HG02610 (cell line): Measurements from ENCODE around the gene RNF39.
A peak's percentile ranks its signal among the peaks of the same experiment; 100 is the strongest.

Experiments
- ATAC-seq: cut with Tn5 transposase; IDR thresholded peaks from one replicate; pipeline ENCODE4 v1.9.1; 2021; ENCODE audit warnings: mild to moderate bottlenecking, moderate library complexity; ENCODE audit not compliant: unreplicated experiment

Gene RNF39

DNA sequence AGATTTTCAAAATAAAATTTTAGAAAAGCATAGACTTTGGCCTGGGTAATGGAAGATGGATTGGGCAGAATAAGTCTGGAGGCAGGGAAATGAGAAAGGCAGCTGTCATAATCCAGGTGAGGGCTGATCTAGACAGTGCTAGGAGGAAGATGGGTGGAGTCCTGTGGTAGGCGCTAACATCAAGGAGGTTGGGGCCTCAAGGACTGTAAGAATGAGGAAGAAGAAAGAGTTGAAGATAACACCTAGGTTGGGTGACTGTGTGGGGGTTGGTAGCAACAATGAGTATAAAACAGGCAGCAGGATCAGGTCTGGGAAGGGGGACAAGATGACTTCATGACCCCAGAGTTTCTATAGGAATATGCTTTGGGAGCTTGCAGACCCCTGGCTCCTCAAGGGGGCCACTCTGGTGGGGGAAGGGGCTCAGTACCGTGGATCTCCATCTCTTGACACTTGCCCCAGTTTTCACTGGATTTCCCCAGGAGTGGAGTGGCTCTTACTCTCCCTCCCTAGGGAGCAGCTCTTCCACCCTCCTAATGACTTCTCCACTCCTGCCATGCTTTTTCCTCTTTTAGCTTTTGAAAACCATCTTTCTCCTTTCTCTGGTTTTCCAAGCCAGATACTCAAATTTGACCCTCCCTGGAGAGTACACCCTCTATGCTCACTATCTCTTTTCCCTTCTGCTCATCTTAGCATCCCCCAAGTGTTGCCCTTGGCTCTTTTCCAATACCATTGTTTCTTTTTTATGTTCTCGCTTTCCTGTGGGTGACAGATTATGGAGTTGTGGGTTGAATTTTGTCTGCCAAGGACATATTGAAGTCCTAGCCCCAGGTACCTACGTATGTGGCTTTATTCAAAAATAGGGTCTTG lies 22.6 kb upstream of the RNF39 start:
- ATAC-seq: no peak

DNA sequence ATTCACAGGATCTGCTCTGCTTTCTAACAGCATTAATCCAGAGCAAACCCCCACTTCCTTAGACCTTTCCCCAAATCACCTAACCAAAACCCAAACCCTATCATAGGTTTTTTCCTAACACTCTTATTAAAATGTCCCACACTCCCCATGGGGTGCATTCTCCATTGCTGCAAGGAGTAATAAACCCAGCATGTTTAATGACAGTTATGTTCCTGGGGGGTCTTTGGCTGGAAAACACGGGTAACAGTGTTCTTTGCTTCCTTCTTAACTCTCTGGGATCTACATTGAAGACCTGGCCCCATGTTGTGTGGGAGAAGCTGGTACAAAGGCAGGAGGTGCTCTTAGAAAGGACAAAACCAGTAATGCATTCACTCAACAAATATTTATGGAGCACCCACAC lies 21.3 kb upstream of the RNF39 start:
- no peak for ATAC-seq

DNA sequence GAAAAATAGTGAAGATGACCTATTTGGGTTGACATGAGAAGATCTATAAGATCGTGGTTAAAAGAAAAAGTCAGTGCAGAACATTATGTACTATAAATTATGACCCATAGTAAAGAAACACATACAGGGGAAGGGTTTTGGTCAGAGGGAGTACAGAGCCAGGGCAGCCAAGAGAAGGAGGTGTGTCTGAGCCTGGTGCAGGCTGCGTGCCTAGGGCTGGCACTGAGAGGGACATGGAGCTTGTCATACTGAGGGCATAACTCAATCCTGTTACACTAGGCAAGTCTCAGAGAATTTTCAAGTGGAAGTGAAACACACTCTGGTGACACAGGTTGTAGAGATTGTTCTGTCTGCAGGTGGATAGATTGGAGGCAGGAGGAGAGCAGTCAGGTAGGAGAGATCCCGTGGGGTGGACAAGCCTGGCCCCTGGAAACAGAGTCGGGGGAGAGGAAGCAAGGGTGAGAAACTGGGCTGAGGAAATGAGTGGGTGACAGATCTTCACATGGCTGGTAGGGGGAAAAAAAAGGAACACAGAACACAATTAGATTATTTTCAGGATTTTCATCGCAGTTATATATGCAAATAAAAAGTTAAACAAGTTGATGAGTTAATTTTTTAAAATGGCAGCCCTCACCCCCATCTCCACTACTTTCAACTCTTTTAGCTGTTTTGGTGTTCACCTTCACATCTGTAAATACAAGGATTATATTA lies 18.5 kb upstream of the RNF39 start:
- no peak for ATAC-seq

DNA sequence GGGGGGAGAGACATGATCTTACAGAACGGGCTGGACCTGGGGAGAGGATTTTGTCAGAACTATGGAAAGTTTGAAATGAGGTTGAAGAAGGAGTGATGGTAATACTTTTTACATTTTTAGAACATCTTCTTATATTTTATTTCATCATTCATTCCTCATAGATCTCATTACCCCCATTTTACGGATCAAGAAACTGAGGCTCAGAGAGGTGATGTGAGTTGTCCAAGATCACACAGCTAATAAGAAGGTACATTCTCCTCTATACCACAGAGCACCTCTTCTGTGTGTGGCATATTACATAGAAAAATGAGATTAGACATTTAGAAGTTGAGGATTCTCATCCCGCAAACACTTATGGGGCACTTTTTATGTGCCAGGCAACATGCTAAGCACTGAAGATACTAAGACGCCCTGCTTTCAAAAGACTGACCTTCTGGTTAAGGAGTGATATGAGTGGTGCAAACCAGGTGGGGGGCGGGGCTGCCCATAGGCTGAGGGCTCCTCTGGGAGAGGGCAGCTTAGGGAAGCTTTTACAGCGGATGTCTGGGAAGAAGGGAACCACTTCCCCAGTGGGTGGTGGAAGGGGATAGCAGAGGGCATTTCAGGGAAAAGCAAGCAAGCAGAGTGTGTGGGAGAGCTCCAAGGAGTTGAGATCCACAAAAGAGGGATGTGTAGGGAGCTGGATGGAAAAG lies 17.4 kb upstream of the RNF39 start:
- no peak for ATAC-seq

DNA sequence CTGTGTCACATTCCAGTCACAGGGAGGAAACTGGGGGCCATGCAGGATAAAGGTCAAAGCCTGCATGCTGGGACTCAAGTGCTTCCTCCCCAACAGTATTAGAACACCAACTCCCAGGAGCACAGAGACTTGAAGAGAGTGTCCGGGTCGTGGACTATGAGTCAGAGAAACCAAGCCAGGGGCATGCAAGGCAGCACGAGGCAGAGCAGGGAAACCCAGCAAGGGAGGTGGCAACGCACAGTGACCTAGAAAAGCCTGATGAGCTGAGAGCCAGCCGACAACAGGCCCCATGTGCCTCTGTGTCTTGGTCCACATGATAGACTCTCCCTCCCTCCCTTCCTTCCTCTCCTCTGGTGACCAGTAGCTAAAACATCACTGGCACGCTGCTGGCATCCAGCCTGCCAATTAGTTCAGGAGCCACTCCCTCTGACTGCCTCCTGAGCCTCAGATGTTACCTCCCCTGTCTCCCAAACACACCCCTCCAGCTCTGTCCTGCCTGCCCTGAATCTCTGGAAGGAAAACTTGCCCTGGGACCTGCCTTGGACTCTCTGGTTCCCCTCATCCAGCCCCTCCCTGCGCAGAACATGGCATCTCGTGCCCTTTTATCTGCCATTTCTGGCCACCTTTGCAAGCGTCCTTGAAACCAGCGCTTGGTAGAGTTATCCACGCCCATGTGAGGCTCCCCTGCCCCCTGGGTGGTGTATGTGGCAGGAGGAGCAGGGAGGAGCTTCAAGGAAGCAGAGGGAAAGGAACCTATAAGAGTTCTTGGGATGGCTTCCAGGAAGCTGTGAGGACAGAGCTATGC lies 16.2 kb upstream of the RNF39 start:
- ATAC-seq: no peak

DNA sequence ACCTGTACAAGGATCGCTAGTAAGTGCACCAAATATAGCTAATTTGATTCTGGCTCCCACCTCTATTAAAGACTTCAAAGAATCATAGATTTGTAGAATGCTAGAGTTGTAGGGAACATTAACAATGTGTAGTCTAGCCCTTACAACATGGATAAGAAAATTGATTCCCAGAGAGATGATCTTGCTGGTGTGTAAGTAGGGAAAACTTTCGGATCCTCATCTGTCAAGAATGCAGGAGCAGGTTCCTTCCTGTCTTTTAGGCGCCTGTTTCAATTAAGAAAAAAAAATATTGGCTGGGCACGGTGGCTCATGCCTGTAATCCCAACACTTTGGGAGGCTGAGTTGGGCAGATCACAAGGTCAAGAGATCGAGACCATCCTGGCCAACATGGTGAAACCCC lies 12.3 kb upstream of the RNF39 start:
- ATAC-seq: no peak

DNA sequence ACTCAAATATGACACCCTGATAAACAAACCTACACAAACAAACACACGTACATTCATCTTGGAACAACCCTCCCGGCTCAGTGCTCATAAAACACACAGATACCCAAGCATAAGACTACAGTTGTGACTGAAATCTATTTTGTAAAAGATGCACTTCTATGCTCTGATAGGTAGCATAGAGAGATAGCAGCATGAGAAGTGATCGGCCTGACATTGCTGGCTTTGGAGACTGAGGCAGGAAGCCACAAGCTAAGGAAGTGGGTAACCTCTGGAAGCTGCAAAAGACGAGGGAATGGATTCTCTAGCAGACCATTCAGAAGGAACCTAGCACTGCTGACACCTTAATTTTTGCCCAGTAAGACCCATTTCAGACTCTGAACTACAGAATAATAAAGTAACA lies 1.6 kb upstream of the RNF39 start:
- no peak for ATAC-seq

DNA sequence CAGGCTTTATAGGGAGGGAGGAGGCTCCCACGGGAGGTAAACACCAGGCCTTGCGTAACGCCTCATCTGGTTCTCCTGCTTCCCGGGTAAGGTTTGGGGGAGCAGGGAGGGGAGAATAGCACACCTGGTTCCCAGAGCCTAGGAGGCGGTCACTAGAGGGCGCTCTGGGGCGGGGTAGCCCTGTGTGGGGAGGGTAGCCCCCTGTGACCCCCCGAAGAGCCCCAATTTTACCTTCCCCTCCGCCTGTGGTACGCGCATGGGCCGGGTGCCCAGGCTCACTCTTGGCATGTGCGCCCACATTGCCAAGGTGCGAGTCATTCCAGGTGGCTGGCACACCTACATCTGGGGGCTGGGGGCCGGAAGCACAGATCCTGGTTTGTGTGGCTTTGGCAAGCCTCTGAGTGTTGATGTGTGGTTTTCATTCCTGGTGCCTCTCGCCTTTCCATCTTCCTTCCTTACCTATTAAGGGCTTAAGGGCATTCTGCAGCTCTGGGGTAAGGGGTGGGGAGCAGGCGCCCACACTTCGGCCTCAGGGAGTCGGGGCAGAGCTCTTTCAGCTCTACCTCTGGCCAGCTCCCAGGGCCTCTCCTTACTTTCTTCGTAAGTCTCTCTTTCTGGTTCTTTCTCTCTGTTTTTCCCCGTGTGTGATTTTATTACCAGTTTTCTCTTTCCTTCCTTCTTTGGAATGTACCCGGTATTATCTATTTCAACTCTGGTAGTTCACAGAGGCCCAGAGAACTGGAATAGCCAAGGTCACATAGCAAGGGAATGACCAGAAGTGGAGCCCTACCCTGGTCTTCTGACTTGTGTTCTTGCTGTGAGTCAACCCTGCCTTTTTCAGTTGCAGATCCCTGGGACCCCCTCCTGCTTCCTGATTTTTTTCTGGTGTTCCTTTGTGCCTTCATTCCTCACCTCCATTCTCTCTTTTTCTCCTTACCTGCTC lies 492 bp upstream of the RNF39 start:
- ATAC-seq: no peak

DNA sequence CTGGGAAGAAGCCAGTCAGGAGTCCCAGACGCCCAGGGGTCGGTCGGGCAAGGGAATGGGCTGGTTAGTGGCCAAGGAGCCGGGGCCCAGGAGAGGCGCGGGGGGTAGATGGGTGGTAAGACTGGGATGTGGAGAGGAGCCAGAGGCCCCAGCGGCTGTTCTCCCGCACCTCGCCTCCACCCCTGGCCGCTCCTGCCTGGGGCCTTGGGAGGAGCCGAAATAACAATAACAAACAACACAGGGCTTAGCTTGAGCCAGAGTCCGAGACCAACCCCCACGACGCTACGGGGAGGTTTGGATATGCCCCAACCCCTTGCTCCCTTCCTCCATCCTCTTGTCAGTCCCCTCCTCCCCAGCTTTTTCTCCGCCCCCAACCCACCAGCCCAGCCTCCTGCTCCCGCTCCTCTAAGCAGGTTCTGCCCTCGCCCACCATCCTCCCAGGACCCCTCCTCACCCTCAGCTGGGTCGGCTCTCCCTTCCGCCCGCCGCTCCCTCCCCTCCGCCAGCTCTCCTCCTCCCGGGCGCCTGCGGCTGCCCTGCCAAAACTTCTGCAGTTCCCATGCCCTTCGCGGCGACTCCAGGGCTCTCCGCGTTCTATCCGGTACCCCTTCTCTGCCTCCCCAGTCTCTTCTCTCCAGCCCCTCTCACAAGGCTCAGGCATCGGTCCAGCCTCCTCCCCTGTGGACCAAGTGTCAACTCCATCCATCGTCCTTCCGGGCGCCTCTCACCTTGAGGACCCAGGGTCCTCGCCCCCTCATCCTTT lies 1.1 kb downstream of the RNF39 start:
- no peak for ATAC-seq

DNA sequence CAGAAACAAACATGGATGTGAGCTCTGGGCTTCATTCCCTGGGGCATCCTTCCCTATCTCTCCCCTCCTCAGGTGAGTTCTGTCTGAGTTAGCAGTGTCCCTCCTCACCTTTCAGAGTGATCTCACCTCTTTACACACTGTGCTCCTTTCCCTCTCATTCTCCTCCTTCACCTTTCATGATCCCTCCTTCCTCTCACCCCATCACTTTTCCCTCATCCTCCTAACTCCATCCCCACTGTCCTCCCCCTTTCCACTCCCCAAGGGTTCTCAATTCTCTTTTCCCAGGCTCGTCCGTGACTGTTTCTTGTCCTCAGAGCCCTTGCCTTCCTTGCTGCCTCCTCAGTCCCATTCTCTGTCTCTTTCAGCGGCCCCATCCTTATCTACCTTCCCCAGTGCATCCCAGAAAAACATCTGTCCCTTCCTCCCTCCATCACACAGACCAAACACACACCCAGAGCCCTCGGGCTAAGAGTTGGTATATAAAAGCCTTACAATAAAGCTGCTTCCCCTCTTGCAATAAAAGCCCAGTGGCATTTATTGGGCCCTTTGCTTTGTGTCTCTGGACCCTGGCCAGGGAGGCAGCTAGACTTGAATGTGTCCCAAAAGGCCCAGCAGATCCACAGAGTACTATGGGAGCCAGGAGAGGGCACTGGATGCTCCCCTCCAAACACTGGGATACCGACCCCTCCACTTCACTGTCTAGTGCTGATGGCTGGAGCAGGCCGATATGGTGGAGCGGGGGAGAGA lies 1.9 kb downstream of the RNF39 start:
- no peak for ATAC-seq

DNA sequence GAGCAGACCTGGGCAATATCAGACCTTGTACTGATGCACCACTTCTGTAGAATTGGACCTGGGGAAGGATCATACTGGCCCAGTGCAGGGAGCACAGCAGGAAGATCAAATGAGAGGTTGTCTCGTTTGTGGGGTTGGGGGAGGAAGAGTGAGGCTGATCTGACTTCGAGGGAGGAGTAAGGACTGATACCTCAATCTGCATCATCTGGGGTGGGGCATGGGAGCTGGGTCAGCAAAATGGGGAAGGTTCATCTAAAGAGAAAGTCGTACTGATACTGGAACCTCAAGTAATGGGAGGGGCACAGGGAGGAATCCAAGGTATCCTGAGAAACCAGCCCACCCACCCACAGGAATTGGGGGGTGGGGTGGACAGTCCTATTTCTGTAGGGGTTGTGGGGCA lies 3.7 kb downstream of the RNF39 start:
- no peak for ATAC-seq

DNA sequence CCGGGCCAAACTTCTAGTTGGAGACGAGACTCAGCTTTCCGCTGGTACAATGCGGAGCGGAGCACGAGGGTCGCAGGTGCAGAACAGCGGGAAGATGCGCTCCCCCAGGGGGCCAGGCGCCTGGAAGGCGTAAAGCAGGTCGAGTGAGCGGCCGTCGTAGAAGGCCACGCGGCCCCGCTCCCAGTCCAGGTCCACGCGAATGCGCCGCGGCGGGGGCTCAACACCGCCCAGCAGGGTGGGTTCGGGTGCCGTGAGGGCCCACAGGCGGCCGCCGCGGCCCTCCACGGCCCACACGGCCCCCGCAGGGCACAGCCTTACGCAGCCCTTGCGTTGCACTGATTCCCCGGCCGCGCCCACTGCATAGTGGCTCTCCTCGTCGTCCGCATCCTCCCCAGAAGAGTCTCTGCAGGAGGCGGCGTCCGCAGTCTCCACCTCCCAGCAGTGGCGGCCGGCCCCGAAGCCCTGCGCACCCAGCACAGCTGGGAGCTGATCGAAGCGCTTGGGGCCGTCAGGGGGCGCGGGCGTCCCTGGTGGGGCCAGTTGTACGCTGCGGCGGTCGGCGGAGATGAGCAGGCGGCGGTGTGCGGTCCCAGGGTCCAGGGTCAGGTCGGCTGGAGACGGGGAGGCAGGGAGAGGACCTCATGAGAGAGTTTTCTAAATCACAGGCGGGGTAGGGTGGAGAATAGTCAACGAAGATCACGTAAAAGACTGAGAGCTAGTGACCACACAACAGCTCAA lies 4.3 kb downstream of the RNF39 start:
- ATAC-seq: no peak

DNA sequence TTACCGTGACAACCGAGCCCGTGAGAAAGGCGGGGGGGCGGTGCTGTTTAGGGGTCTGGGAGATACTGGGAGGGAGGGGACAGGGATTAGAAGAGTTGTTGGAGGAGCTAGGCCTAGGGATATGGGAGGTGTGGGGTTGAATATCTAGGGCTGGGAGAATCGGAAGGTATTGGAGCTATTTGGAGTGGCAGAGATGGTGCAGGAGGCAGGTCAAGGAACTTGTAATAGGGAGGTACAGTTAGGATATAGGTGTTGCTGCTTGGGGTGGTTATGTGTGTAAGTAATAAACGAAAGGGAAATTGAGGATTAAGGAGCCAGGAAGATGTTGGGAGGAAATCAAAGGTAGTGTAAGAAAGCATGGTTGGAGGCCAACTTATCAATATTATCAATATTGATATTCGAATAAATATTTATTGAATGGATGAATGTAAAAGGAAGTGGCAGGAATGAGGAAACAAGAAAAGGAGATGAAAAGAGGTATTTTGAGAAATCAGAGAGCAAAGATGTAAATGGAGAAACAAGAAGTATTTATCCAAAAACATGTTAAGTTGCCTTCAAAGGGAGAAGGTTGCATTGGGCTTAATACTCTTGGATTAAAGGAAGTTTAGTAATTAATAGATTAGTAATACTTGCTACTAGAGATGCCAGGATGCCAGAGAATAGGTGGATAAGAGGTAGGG lies 8.0 kb downstream of the RNF39 start:
- no peak for ATAC-seq

DNA sequence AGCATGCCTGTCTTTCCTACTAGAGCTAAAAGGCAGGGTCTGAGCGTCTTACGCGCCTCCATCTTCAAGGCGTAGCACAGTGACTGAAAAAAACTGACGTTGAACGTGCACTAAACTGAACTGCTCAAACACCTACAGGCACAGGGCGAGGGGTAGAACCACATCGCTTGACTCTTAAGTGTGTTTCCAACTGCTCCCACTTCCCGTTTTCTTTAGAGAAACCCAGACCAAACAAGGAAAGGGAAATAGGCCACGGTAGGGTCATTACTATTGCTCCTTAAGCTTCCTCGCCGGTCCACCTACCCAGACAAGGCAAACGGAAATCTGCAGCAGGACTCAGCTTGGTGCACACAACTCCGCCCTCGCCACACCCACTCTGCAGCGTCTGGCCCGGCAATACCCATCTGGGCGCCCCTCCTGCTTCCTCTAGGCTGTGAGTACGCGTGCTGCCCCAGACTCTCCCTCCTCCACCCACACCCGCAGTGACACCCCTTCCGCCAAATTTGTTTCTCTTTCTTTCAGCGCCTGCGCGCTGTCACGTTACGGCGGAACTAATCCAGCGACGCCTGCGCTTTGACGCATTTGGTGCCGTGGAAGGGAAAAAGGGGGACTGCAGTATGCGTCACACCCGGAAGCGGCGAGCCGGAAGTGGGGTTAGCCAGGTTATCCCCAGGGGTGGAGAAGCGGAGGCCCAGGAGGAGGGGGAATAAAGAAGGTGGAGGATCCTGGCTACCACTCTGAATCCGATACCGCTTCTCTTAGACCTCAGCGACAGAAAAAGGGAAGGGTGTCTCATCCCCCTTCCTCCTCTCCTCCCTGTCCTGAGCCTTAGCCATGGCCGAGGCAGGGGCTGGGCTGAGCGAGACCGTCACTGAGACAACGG lies 8.8 kb downstream of the RNF39 start, which contains the start of gene PPP1R11:
TSS of gene PPP1R11 (plus strand) at position 622 of the 883 bp plus-strand sequence. CDS start at position 835, 213 bp downstream.
- ATAC-seq: peak; percentile 96

DNA sequence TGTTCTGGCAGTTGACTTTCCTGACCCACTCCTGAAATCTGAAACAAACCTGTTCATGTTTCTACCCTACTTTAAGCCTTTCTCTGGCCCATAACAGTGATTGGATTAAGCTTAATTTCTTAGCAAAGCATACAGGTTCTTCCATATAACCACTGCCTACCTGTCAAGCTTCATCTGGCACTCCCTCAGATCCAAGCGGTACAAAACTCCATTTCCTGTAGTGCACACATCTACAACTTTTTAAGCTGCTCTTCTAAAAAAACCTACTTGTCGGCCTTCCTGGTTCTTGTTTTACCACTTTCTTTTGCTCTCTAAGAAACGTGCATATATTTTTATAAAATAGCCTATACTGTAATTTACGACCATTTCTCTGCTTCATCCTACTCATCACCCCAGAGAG lies 9.5 kb downstream of the RNF39 start:
- ATAC-seq: no peak

DNA sequence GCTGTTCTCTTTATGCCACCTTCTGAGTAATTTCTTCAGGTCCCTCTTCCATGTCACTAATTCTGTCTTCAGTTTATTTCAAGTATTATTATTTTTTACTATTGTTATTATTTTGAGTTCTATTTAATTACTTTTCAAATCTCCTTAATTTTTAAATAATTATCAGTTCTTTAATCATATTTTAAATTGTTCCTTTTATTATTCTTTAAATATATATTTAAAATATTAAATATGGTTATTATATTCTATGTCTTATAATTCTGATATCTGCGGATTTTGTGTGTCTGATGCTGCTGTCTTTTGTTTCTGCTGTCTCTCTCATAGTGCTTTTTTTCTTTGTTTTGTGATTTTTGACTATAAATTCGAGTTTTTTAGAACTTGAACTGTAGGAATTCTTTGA lies 12.3 kb downstream of the RNF39 start:
- ATAC-seq: no peak
